Ovary (tissue), 9 donors: Measurements from ENCODE around the gene NUF2. TPM values are rescaled to one million over a fixed set of nuclear protein-coding genes. Genes with fewer than 3 reads are reported as not detected.
"Not testable (repeated sequence)": the region's sequence is repeated elsewhere in the genome, so short reads cannot be mapped to it uniquely, and the experiment has no call there.

Experiments used
- DNase-seq, 5 donors: peaks; one replicate each; pipeline ENCODE4 v3.0.0-alpha.2; 2019 to 2020
- H3K27ac ChIP-seq, 2 donors: fragments of 200-600 bp; one replicate each; pipeline versions ENCODE4 v1.5.1 to v1.8.0; 2019 to 2022
- H3K27me3 ChIP-seq: fragments of 200-600 bp; one replicate; pipeline ENCODE4 v1.8.0; 2022
- H3K36me3 ChIP-seq: fragments of 200-600 bp; sonication (generic); one replicate; pipeline ENCODE4 v1.5.1; 2019
- H3K4me1 ChIP-seq: one replicate; pipeline ENCODE4 v1.8.1; 2013; ENCODE audit warnings: mild to moderate bottlenecking, moderate library complexity; ENCODE audit not compliant: insufficient read depth
- H3K4me3 ChIP-seq: fragments of 200-600 bp; sonication (generic); one replicate; pipeline ENCODE4 v1.5.1; 2017
- H3K9me3 ChIP-seq, 2 donors: fragments of 200-600 bp in 1 of 2; sonication (generic) in 1 of 2; one replicate each; pipeline versions ENCODE4 v1.5.1 to v1.8.1; 2013 to 2019; ENCODE audit warnings: mild to moderate bottlenecking in 1 of 2, moderate library complexity in 1 of 2
- EP300 ChIP-seq: sonication (generic); formaldehyde crosslinking; IDR thresholded peaks from one replicate; pipeline ENCODE4 v1.6.1; 2017; ENCODE audit warnings: antibody characterized with exemption
- POLR2A ChIP-seq: fragments of 450-650 bp; IDR thresholded peaks from one replicate; pipeline ENCODE4 v1.6.1; 2017; ENCODE audit warnings: antibody characterized with exemption, mild to moderate bottlenecking, moderate library complexity
- WGBS, 3 donors: extraction: QIAGEN DNeasy Blood & Tissue Kit in 1 of 3; methylation state at CpG; one replicate each; pipeline versions ENCODE4 v1.1.5 to v1.1.7; 2013 to 2017; 5-methylcytosine and 5-hydroxymethylcytosine counted together
- intact Hi-C, 4 donors: fragments of 100-400 bp; cut with DNase I; formaldehyde crosslinking; loops; one replicate each; pipeline versions ENCODE4 v1.11.0 to v1.15.1; 2022 to 2023
- polyA plus RNA-seq, 2 donors: library from polyadenylated mRNA; stranded (reverse); fragments of 200-250 nt in 1 of 2; fragments of 350-450 nt in 1 of 2; fragmentation: Illumina TruSeq in 1 of 2; extraction: RNeasy Lipid Tissue Mini Kit (QIAGEN cat#74804) in 1 of 2; gene quantifications; one replicate each; pipeline ENCODE4 v1.2.3, GENCODE V29; 2013 to 2014
- total RNA-seq, 7 donors: library from RNA; depleted of rRNA in 2 of 7; stranded (reverse); fragments of >200 nt in 2 of 7; fragmentation: NEBNext Ultra II Directional in 3 of 7; extraction: Animal tissue kit (Norgen Biotek cat#: 25700) in 3 of 7; gene quantifications; one replicate each; pipeline versions ENCODE4 v1.1.0 to v1.2.4, GENCODE V29; 2016 to 2023
- TF ChIP-seq, protein P1 (sequence below), 3 donors: fragments of 450-650 bp in 2 of 3; fragments of 200-600 bp in 1 of 3; IDR thresholded peaks; one replicate each; pipeline versions ENCODE4 v1.5.1 to v1.8.0; 2016 to 2022; ENCODE audit warnings: antibody characterized with exemption in 3 of 3, mild to moderate bottlenecking in 1 of 3
- donor health status: DM: no; HTN: no; CAD: no; lungs with moderate emphysema.
- donor health status: DM: no; HTN: no; CAD: no.
- donor health status: Bipolar disorder and iron deficiency.
- donor health status: DM: yes; HTN: yes; CAD: no.
- donor health status: DM: no; HTN: no; CAD: no.
- donor health status: DM: yes; HTN: yes; CAD: no.

The NUF2 gene
- total and polyA plus RNA-seq, 9 donors = 0.23 to 0.94 (median 0.62) TPM; not detected in 1

DNA sequence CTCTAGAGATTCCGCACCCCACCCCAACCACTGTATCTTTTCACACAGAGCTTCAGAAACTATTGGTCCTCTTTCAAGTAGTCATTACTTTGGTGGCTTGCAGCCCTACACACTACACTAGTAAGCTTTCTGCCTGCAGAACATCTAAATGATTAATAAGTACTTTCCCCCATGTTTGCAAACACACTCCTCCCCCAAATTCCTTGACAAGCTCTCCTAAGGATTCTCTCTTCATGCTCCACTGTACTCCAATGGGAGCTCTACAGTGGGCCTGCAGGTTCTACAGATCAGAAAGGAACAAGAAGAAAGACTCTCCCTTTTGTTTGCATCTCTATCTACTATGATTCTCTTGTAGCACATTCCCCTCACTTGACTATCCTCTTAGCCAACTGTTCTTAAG, 16.3 kb upstream of the NUF2 start:
- no peaks in the 10 kb centered on the region for H3K9me3 ChIP-seq
- H3K4me1 ChIP-seq = no peaks in the 10 kb centered on the region
- WGBS, 3 donors = 95 to 98% (median 97%) methylated on average over 1 of the region's 1 CpG
- H3K36me3 ChIP-seq = no peaks in the 10 kb centered on the region
- no peak overlapping the region for H3K4me3 ChIP-seq
- no peaks in the 10 kb centered on the region for H3K27me3 ChIP-seq
- H3K27ac ChIP-seq = no peak overlapping the region
- DNase-seq = no peak
- intact Hi-C loops = no loop called here
- TF ChIP-seq, protein P1, sequence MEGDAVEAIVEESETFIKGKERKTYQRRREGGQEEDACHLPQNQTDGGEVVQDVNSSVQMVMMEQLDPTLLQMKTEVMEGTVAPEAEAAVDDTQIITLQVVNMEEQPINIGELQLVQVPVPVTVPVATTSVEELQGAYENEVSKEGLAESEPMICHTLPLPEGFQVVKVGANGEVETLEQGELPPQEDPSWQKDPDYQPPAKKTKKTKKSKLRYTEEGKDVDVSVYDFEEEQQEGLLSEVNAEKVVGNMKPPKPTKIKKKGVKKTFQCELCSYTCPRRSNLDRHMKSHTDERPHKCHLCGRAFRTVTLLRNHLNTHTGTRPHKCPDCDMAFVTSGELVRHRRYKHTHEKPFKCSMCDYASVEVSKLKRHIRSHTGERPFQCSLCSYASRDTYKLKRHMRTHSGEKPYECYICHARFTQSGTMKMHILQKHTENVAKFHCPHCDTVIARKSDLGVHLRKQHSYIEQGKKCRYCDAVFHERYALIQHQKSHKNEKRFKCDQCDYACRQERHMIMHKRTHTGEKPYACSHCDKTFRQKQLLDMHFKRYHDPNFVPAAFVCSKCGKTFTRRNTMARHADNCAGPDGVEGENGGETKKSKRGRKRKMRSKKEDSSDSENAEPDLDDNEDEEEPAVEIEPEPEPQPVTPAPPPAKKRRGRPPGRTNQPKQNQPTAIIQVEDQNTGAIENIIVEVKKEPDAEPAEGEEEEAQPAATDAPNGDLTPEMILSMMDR (IDR thresholded peaks at IDR 0.05) = no peak
- TF ChIP-seq POLR2A (no peak), EP300 (no peak)

DNA sequence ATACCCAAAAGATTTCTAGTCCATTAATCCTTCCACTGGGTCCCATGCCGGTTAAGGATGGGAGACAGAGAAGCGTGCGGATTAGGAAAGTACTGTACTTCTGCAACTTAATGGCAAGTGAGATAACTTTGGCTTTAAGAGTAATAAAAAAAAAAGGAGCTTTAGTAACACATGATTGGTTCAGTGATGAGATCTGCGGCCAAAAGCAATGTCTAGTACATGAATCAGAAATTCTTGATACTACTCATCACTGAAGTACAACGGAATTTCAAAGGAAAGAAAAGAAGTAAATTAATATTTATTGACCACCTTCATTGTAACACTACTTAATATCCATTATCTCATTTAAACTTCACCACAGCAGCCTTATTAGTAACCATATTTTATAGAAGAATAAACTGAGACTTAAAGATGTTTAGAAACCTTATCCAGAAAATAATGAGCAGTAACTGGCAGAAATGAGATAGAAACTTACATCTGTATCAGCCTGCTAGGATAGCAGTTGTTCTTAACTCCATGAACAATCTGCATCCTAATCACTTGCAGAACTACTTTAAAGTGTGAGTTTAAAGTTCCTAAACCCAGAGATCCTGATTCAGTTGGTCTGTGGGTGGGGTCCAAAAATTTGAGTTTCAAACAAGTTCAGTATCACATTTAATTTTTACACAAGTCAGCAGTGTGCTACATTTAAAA, 14.1 kb upstream of the NUF2 start:
- intact Hi-C loops = no loop called here
- no peak overlapping the region for H3K27ac ChIP-seq
- TF ChIP-seq, protein P1 (IDR thresholded peaks at IDR 0.05) = no peak
- no peak for TF ChIP-seq POLR2A
- TF ChIP-seq EP300 = no peak
- H3K36me3 ChIP-seq = no peaks in the 10 kb centered on the region
- 94 to 96% (median 95%) methylated on average over 5 of the region's 5 CpGs for WGBS, 3 donors
- no peaks in the 10 kb centered on the region for H3K4me1 ChIP-seq
- H3K27me3 ChIP-seq = no peaks in the 10 kb centered on the region
- no peak for DNase-seq
- H3K4me3 ChIP-seq = no peak overlapping the region
- no peaks in the 10 kb centered on the region for H3K9me3 ChIP-seq

DNA sequence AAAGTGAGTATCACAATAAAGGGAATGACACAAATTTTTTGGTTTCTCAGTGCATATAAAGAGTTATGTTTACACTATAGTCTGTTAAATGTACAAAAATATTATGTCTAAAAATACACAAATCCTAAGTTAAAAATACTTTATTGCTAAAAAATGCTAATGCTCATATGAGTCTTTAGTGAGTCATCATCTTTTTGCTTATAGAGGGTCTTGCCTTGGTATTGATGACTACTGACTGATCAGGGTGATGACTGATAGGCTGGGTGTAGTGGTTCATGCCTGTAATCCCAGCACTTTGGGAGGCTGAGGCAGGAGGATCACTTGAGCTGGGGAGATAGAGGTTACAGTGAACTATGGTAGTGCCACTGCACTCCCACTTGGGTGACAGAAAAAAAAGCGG, 12.9 kb upstream of the NUF2 start:
- H3K4me1 ChIP-seq = no peaks in the 10 kb centered on the region
- H3K27ac ChIP-seq = no peak overlapping the region
- no peaks in the 10 kb centered on the region for H3K36me3 ChIP-seq
- intact Hi-C loops = no loop called here
- no peak overlapping the region for H3K4me3 ChIP-seq
- H3K9me3 ChIP-seq = no peaks in the 10 kb centered on the region
- no peak for TF ChIP-seq POLR2A
- WGBS, 3 donors = 97 to 100% (median 98%) methylated on average over 1 of the region's 1 CpG
- no peaks in the 10 kb centered on the region for H3K27me3 ChIP-seq
- DNase-seq = no peak

DNA sequence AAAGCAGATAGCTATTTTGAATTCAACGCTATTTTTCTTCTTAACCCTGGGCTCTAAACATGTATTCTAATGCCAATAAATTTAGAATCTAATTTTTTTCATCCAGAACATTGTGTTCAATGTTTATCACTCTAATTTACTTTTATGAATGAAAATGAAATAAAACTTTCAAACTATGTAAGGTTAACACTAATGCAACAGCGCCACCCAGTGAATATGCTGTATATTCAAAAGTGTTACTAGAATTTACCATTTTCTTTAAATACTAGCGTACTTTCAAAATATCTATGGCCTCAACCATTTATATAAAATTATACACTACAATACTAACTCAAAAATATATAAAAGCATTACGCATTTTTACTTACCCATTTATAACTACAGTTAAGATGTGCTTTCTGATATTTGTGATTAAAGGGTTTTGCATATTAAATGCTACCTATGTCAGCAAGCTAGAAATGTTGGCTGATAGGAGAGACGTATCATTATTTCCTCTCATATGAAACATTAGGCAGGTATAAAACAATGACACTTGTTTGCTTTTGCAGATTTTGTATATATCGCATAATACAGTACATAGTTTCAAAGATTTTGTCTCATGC, 5.9 kb upstream of the NUF2 start:
- H3K9me3 ChIP-seq = no peaks in the 10 kb centered on the region
- H3K4me1 ChIP-seq = no peaks in the 10 kb centered on the region
- DNase-seq = peak in 2 of 5 donors; percentile 16
- intact Hi-C loops = loop anchor here in 3 of 4 donors (5.0 to 10.0 kb wide), 3 partner anchors 441 to 469 kb away; no protein-coding TSS in a partner anchor
- 38 to 42% (median 41%) methylated on average over 6 of the region's 6 CpGs for WGBS, 3 donors
- TF ChIP-seq, protein P1 (IDR thresholded peaks at IDR 0.05) = peak; percentile 17 to 41 (median 31)
- TF ChIP-seq POLR2A = no peak
- no peaks in the 10 kb centered on the region for H3K36me3 ChIP-seq
- no peak overlapping the region for H3K27ac ChIP-seq
- no peaks in the 10 kb centered on the region for H3K27me3 ChIP-seq
- no peak overlapping the region for H3K4me3 ChIP-seq

DNA sequence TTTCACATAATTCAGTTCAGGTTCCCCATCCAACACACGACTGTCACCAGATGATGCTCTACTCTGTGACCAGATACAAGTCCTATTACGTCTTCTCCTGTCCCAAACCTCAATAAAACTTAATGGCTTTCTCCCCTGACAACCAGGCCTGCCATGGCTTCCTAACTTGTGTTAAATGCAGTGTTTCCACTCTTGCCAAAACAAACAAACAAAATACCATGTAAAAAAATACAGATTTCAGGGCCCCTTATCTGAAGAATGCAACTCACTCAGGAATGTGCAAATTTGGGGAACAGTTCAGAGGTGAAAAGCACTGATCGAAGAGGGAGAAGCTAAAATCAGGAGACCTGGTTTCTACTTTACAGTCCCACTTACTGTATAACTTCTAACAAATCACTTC, 863 bp upstream of the NUF2 start:
- intact Hi-C loops = no loop called here
- no peaks in the 10 kb centered on the region for H3K27me3 ChIP-seq
- 21 to 28% (median 23%) methylated on average over 3 of the region's 3 CpGs for WGBS, 3 donors
- TF ChIP-seq EP300 (no peak), POLR2A (no peak)
- TF ChIP-seq, protein P1 (IDR thresholded peaks at IDR 0.05) = no peak
- H3K27ac ChIP-seq = peak overlapping the region in 1 of 2 donors; percentile 52
- DNase-seq = no peak
- peak overlapping the region; percentile 67 for H3K4me3 ChIP-seq
- H3K9me3 ChIP-seq = no peaks in the 10 kb centered on the region
- no peaks in the 10 kb centered on the region for H3K36me3 ChIP-seq
- H3K4me1 ChIP-seq = no peaks in the 10 kb centered on the region

DNA sequence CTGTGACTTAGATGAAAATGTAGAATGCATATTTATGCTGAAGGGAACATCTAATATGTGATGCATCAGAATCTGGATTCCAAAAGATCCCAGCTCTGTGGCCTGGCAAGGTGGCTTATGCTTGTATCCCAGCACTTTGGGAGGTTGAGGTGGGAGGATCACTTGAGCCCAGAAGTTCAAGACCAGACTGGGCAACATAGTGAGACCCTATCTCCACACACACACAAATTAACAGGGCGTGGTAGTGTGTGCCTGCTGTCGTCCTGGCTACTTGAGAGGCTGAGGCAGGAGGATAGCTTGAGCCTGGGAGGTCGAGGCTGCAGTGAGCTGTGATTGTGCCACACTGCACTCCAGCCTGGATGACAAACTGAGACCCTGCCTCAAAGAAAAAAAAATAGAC, 1.6 kb downstream of the NUF2 start:
- WGBS, 3 donors = 86 to 89% (median 87%) methylated on average over 3 of the region's 3 CpGs
- H3K4me1 ChIP-seq, H3K4me3 ChIP-seq, DNase-seq, H3K9me3 ChIP-seq, intact Hi-C loops, H3K27ac ChIP-seq, H3K36me3 ChIP-seq, H3K27me3 ChIP-seq: not testable (repeated sequence)
